A673 (cell line): ENCODE measurements around the gene GPLD1. TPM values are rescaled to one million over a fixed set of nuclear protein-coding genes. Genes with fewer than 3 reads are reported as not detected.

Experiments
- BruUV-seq: library from RNA; stranded (reverse); fragments of 400-500 nt; replicated peaks from 2 replicates; lab custom pipeline; 2021; lab: Mats Ljungman, UMichigan
- CTCF ChIA-PET: fragments of 300-600 bp; sonication (Branson Sonifier 250); formaldehyde crosslinking; loops from one replicate; lab custom pipeline; 2022; ENCODE audit warnings: antibody characterized with exemption; lab: Charles Lee
- POLR2A ChIA-PET: fragments of 300-600 bp; sonication (Branson Sonifier 250); formaldehyde crosslinking; loops from one replicate; lab custom pipeline; 2022; ENCODE audit warnings: antibody characterized with exemption; ENCODE audit not compliant: low non-redundant PET; lab: Charles Lee
- DNase-seq: peaks from one replicate; pipeline ENCODE4 v3.0.0-alpha.2; 2015; ENCODE audit warnings: low spot score
- H3K27ac ChIP-seq: fragments of 200-600 bp; sonication (generic); 2 replicates; pipeline ENCODE4 v1.5.1; 2016; ENCODE audit warnings: mixed run types, low read depth, mild to moderate bottlenecking, mixed read lengths, antibody characterized with exemption, low read length; ENCODE audit not compliant: poor library complexity, severe bottlenecking
- H3K27me3 ChIP-seq: fragments of 200-600 bp; sonication (generic); replicated peaks from 2 replicates; pipeline ENCODE4 v1.6.1; 2017; ENCODE audit warnings: mixed run types, low read depth, mild to moderate bottlenecking, mixed read lengths, antibody characterized with exemption, low read length; ENCODE audit not compliant: insufficient read depth, poor library complexity
- H3K36me3 ChIP-seq: fragments of 200-600 bp; sonication (generic); 2 replicates; pipeline ENCODE4 v1.6.1; 2016; ENCODE audit warnings: mixed run types, mild to moderate bottlenecking, mixed read lengths, antibody characterized with exemption, low read length; ENCODE audit not compliant: insufficient read depth, poor library complexity, severe bottlenecking
- H3K4me1 ChIP-seq: fragments of 200-600 bp; sonication (generic); 2 replicates; pipeline ENCODE4 v1.6.1; 2017; ENCODE audit warnings: mixed run types, mild to moderate bottlenecking, mixed read lengths, antibody characterized with exemption, low read length; ENCODE audit not compliant: insufficient read depth, poor library complexity, severe bottlenecking
- H3K4me3 ChIP-seq: fragments of 200-600 bp; sonication (generic); 2 replicates; pipeline ENCODE4 v1.5.1; 2016; ENCODE audit warnings: low read depth, mixed run types, mild to moderate bottlenecking, mixed read lengths, low read length; ENCODE audit not compliant: poor library complexity, severe bottlenecking
- H3K9me3 ChIP-seq: fragments of 200-600 bp; sonication (generic); 2 replicates; pipeline ENCODE4 v1.6.1; 2016; ENCODE audit warnings: mixed run types, low read depth, mild to moderate bottlenecking, mixed read lengths, antibody characterized with exemption, low read length; ENCODE audit not compliant: poor library complexity, severe bottlenecking
- CTCF ChIP-seq: fragments of 300-800, 200-600 bp; sonication (generic); conservative IDR thresholded peaks from 2 replicates; pipeline ENCODE4 v1.5.1; 2017; ENCODE audit warnings: low read depth, mild to moderate bottlenecking, antibody characterized with exemption, low read length, moderate library complexity, mixed read lengths
- EZH2 ChIP-seq: fragments of 200-600 bp; sonication (generic); IDR thresholded peaks from 2 replicates; pipeline ENCODE4 v1.6.1; 2017; ENCODE audit warnings: borderline replicate concordance, low read depth, mild to moderate bottlenecking, mixed read lengths, antibody characterized with exemption, low read length; ENCODE audit not compliant: poor library complexity, severe bottlenecking
- intact Hi-C: fragments of 100-400 bp; cut with micrococcal nuclease; formaldehyde crosslinking; loops from one replicate; pipeline ENCODE4 v1.10.0; 2022; ENCODE audit not compliant: unreplicated experiment
- total RNA-seq: library from RNA; stranded (reverse); gene quantifications from 2 replicates; pipeline ENCODE4 v1.2.3, GENCODE V29; 2021

Gene GPLD1
- total RNA-seq, 1 experiment from 2014 or later = 1.1 TPM

- POLR2A ChIA-PET = no interaction called here
- intact Hi-C loops = no loop called here
- no peak for DNase-seq
- BruUV-seq = no TSS peak
- Histone ChIP-seq H3K9me3 (no peaks in the 10 kb centered on the region), H3K27me3 (no peaks in the 10 kb centered on the region), H3K4me3 (no peak overlapping the region), H3K4me1 (no peaks in the 10 kb centered on the region), H3K27ac (no peak overlapping the region), H3K36me3 (no peaks in the 10 kb centered on the region)
- TF ChIP-seq EZH2 = no peak
- no peak for TF ChIP-seq CTCF
- CTCF ChIA-PET = no interaction called here
Observed at GRCh38 chr6:24506814-24507520, 17.6 kb upstream of the GPLD1 start.

- intact Hi-C loops = no loop called here
- no peaks in the 10 kb centered on the region for H3K4me1 ChIP-seq
- no peaks in the 10 kb centered on the region for H3K36me3 ChIP-seq
- CTCF ChIA-PET = no interaction called here
- no peak overlapping the region for H3K27ac ChIP-seq
- POLR2A ChIA-PET = interaction anchor here (0.8 kb wide), 1 partner anchor 1246 kb away, joined by 7 read pairs; no protein-coding TSS in a partner anchor
- H3K27me3 ChIP-seq = no peaks in the 10 kb centered on the region
- DNase-seq = no peak
- H3K4me3 ChIP-seq = no peak overlapping the region
- TF ChIP-seq EZH2 = no peak
- TF ChIP-seq CTCF = no peak
- H3K9me3 ChIP-seq = no peaks in the 10 kb centered on the region
- BruUV-seq = no TSS peak
Observed at GRCh38 chr6:24504649-24505586, 15.5 kb upstream of the GPLD1 start.

- Histone ChIP-seq H3K9me3 (no peaks in the 10 kb centered on the region), H3K27ac (no peak overlapping the region), H3K27me3 (no peaks in the 10 kb centered on the region), H3K4me3 (no peak overlapping the region), H3K36me3 (no peaks in the 10 kb centered on the region), H3K4me1 (no peaks in the 10 kb centered on the region)
- ChIA-PET CTCF (no interaction called here), POLR2A (interaction anchor here (0.8 kb wide), 1 partner anchor 1247 kb away, joined by 7 read pairs; no protein-coding TSS in a partner anchor)
- no TSS peak for BruUV-seq
- TF ChIP-seq EZH2 = no peak
- TF ChIP-seq CTCF = no peak
- no peak for DNase-seq
- intact Hi-C loops = no loop called here
Observed at GRCh38 chr6:24504287-24504648, 14.9 kb upstream of the GPLD1 start.
